HCT116 (cell line): Measurements from ENCODE around the gene DIDO1. TPM values are rescaled to one million over a fixed set of nuclear protein-coding genes. Genes with fewer than 3 reads are reported as not detected.

Experiments
- ATAC-seq: fragments of 200-7000 bp; cut with Tn5 transposase; 2 replicates; pipeline ENCODE4 v1.9.1; 2020; ENCODE audit warnings: mild to moderate bottlenecking, moderate library complexity
- BruUV-seq: library from RNA; stranded (reverse); fragments of 400-500 nt; replicated peaks from 2 replicates; lab custom pipeline; 2021; lab: Mats Ljungman, UMichigan
- CTCF ChIA-PET: fragments of 300-600 bp; sonication (Branson Sonifier 250); formaldehyde crosslinking; loops from one replicate; lab custom pipeline; 2021; ENCODE audit warnings: antibody characterized with exemption; lab: Charles Lee
- POLR2A ChIA-PET: fragments of 300-600, 350-600 bp; sonication (Branson Sonifier 250); formaldehyde crosslinking; loops from one replicate; lab custom pipeline; 2021; ENCODE audit warnings: antibody characterized with exemption; lab: Charles Lee
- RAD21 ChIA-PET, 2 experiments: fragments of 300-600 bp; sonication (Branson Sonifier 250); formaldehyde crosslinking; loops; one replicate each; lab custom pipeline; 2023; ENCODE audit warnings: low total read pairs in 2 of 2; ENCODE audit not compliant: uncharacterized antibody in 2 of 2, unreplicated experiment in 2 of 2, low non-redundant PET in 1 of 2; lab: Charles Lee
- DNase-seq: peaks from one replicate; pipeline ENCODE4 v3.0.0-alpha.2; 2010; ENCODE audit warnings: low read depth, low spot score
- H2AFZ ChIP-seq: fragments of 200-600 bp; shearing (Covaris generic), sonication (generic); 2 replicates; pipeline ENCODE4 v1.6.1; 2017; ENCODE audit warnings: low read depth, mixed run types, mixed read lengths, antibody characterized with exemption, low read length; ENCODE audit not compliant: poor library complexity, severe bottlenecking
- H3K27ac ChIP-seq: 2 replicates; pipeline ENCODE4 v1.5.1; 2012; ENCODE audit warnings: low read depth, low read length
- H3K27me3 ChIP-seq: fragments of 200-600 bp; sonication (generic); 2 replicates; pipeline ENCODE4 v1.6.1; 2016; ENCODE audit warnings: mixed run types, low read length, mixed read lengths; ENCODE audit not compliant: insufficient read depth
- H3K36me3 ChIP-seq, 2 experiments: fragments of 200-500 bp in 1 of 2; fragments of 200-600 bp in 1 of 2; sonication (Bioruptor generic) in 1 of 2; sonication (generic) in 1 of 2; 2 replicates each; pipeline versions ENCODE4 v1.5.1 to v1.6.1; 2014 to 2016; ENCODE audit warnings: low read length in 2 of 2, inconsistent platforms in 1 of 2, mixed read lengths in 1 of 2, mixed run types in 1 of 2; ENCODE audit not compliant: insufficient read depth in 2 of 2, control insufficient read depth in 1 of 2
- H3K4me1 ChIP-seq, 2 experiments: fragments of 200-600 bp in 1 of 2; sonication (generic) in 1 of 2; 2 replicates each; pipeline versions ENCODE4 v1.5.1 to v1.6.1; 2012 to 2017; ENCODE audit warnings: low read length in 2 of 2, inconsistent platforms in 1 of 2, mild to moderate bottlenecking in 1 of 2, mixed read lengths in 1 of 2, mixed run types in 1 of 2, moderate library complexity in 1 of 2; ENCODE audit not compliant: insufficient read depth in 2 of 2, control insufficient read depth in 1 of 2
- H3K4me2 ChIP-seq: fragments of 200-600 bp; sonication (generic); 2 replicates; pipeline ENCODE4 v1.6.1; 2017; ENCODE audit warnings: mixed run types, low read length, mixed read lengths
- H3K4me3 ChIP-seq, 2 experiments: fragments of 200-600 bp in 1 of 2; sonication (generic) in 1 of 2; replicated peaks in 1 of 2; 2 replicates each; pipeline ENCODE4 v1.5.1; 2011 to 2016; ENCODE audit warnings: low read length in 2 of 2, control low read depth in 1 of 2, low read depth in 1 of 2, mild to moderate bottlenecking in 1 of 2, mixed read lengths in 1 of 2, mixed run types in 1 of 2
- H3K79me2 ChIP-seq: fragments of 200-600 bp; sonication (generic); 2 replicates; pipeline ENCODE4 v1.6.1; 2017; ENCODE audit warnings: mild to moderate bottlenecking, mixed run types, low read length, moderate library complexity, mixed read lengths; ENCODE audit not compliant: insufficient read depth
- H3K9ac ChIP-seq: fragments of 200-600 bp; sonication (generic); 2 replicates; pipeline ENCODE4 v1.6.1; 2016; ENCODE audit warnings: low read length, mixed read lengths
- H3K9me2 ChIP-seq: fragments of 200-600 bp; sonication (generic), shearing (Covaris generic); 2 replicates; pipeline ENCODE4 v1.6.1; 2017; ENCODE audit warnings: mixed run types, mild to moderate bottlenecking, moderate library complexity; ENCODE audit not compliant: insufficient read depth
- H3K9me3 ChIP-seq, 2 experiments: fragments of 200-500 bp in 1 of 2; fragments of 200-600 bp in 1 of 2; sonication (Bioruptor generic) in 1 of 2; sonication (generic) in 1 of 2; 2 replicates each; pipeline ENCODE4 v1.6.1; 2014 to 2017; ENCODE audit warnings: low read length in 2 of 2, mixed read lengths in 2 of 2, inconsistent platforms in 1 of 2, low read depth in 1 of 2, mild to moderate bottlenecking in 1 of 2, mixed run types in 1 of 2, moderate library complexity in 1 of 2; ENCODE audit not compliant: control insufficient read depth in 1 of 2, insufficient read depth in 1 of 2
- H4K20me1 ChIP-seq: fragments of 200-600 bp; sonication (generic), shearing (Covaris generic); 2 replicates; pipeline ENCODE4 v1.6.1; 2017; ENCODE audit warnings: mixed run types, mild to moderate bottlenecking, moderate library complexity; ENCODE audit not compliant: insufficient read depth
- CBX3 ChIP-seq: IDR thresholded peaks from 2 replicates; pipeline ENCODE4 v1.6.1; 2012; ENCODE audit warnings: low read depth
- CEBPB ChIP-seq: IDR thresholded peaks from 2 replicates; pipeline ENCODE4 v1.6.1; 2012; ENCODE audit warnings: low read depth
- EZH2 ChIP-seq: fragments of 200-600 bp; sonication (generic); IDR thresholded peaks from 2 replicates; pipeline ENCODE4 v1.6.1; 2017; ENCODE audit warnings: antibody characterized with exemption, mixed run types
- POLR2A ChIP-seq: IDR thresholded peaks from 2 replicates; pipeline ENCODE4 v1.7.0; 2011; ENCODE audit warnings: borderline replicate concordance; ENCODE audit not compliant: insufficient read depth, insufficient read length; ENCODE audit errors: extremely low read depth
- RAD21 ChIP-seq: IDR thresholded peaks from 2 replicates; pipeline ENCODE4 v1.6.1; 2012; ENCODE audit warnings: low read depth, mild to moderate bottlenecking
- ZNF274 ChIP-seq: fragments of 200-500 bp; sonication (Bioruptor generic); IDR thresholded peaks from 2 replicates; pipeline ENCODE4 v1.6.1; 2014; ENCODE audit warnings: mild to moderate bottlenecking, low read depth, low read length, inconsistent platforms
- intact Hi-C: fragments of 100-400 bp; cut with micrococcal nuclease; formaldehyde crosslinking; loops from 2 replicates; pipeline ENCODE4 v1.10.0; 2022
- total RNA-seq: library from RNA; stranded (reverse); gene quantifications from one replicate; pipeline ENCODE4 v1.2.1, GENCODE V29; 2021; ENCODE audit not compliant: unreplicated experiment
- TF ChIP-seq, protein P1 (sequence below), 3 experiments: fragments of 200-600 bp in 1 of 3; sonication (generic) in 1 of 3; IDR thresholded peaks in 2 of 3; conservative IDR thresholded peaks in 1 of 3; 2 replicates each; pipeline ENCODE4 v1.5.1; 2012 to 2017; ENCODE audit warnings: low read depth in 2 of 3, low read length in 2 of 3, antibody characterized with exemption in 1 of 3, borderline replicate concordance in 1 of 3, control low read depth in 1 of 3, mild to moderate bottlenecking in 1 of 3, mixed read lengths in 1 of 3, mixed run types in 1 of 3, moderate library complexity in 1 of 3; ENCODE audit not compliant: insufficient read depth in 1 of 3
- TF ChIP-seq, protein P2 (sequence below): IDR thresholded peaks from 2 replicates; pipeline ENCODE4 v1.6.1; 2011; ENCODE audit warnings: mild to moderate bottlenecking, low read length, moderate library complexity; ENCODE audit not compliant: insufficient replicate concordance; ENCODE audit errors: extremely low read depth

The DIDO1 gene
- total RNA-seq, 1 experiment from 2014 or later, result 41.4 TPM

DNA sequence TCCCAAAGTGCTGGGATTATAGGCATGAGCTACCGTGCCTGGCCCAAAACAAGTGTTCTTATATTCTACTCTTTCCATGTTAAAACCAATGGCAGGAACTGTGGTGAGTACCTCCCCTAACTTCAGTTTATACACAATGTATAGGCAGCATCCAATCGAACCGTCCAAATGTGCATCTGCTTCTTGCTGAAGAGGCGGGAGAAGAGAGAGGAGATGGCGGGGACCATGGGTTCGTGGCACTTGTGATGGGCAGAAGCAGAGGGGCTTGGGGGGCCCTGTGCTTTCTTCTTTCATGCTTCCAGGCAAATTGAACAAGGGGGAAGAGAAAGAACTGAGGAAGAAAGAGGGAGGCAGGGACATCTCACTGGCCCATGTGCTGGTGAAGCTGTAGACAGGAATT lies 53.4 kb downstream of the DIDO1 start (continued):
- TF ChIP-seq, protein P1, sequence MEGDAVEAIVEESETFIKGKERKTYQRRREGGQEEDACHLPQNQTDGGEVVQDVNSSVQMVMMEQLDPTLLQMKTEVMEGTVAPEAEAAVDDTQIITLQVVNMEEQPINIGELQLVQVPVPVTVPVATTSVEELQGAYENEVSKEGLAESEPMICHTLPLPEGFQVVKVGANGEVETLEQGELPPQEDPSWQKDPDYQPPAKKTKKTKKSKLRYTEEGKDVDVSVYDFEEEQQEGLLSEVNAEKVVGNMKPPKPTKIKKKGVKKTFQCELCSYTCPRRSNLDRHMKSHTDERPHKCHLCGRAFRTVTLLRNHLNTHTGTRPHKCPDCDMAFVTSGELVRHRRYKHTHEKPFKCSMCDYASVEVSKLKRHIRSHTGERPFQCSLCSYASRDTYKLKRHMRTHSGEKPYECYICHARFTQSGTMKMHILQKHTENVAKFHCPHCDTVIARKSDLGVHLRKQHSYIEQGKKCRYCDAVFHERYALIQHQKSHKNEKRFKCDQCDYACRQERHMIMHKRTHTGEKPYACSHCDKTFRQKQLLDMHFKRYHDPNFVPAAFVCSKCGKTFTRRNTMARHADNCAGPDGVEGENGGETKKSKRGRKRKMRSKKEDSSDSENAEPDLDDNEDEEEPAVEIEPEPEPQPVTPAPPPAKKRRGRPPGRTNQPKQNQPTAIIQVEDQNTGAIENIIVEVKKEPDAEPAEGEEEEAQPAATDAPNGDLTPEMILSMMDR (IDR thresholded peaks at IDR 0.05 in 2 of 3, conservative IDR thresholded peaks at IDR 0.05 in 1 of 3; ENCODE audit: borderline replicate concordance in 1 of 3, insufficient read depth in 1 of 3, low read depth in 2 of 3, low read length in 2 of 3), result no peak
- TF ChIP-seq, protein P2, sequence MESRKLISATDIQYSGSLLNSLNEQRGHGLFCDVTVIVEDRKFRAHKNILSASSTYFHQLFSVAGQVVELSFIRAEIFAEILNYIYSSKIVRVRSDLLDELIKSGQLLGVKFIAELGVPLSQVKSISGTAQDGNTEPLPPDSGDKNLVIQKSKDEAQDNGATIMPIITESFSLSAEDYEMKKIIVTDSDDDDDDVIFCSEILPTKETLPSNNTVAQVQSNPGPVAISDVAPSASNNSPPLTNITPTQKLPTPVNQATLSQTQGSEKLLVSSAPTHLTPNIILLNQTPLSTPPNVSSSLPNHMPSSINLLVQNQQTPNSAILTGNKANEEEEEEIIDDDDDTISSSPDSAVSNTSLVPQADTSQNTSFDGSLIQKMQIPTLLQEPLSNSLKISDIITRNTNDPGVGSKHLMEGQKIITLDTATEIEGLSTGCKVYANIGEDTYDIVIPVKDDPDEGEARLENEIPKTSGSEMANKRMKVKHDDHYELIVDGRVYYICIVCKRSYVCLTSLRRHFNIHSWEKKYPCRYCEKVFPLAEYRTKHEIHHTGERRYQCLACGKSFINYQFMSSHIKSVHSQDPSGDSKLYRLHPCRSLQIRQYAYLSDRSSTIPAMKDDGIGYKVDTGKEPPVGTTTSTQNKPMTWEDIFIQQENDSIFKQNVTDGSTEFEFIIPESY, result no peak
- no peak for TF ChIP-seq ZNF274
- no peak for TF ChIP-seq CEBPB
- no peak for TF ChIP-seq POLR2A
- TF ChIP-seq EZH2, result no peak

DNA sequence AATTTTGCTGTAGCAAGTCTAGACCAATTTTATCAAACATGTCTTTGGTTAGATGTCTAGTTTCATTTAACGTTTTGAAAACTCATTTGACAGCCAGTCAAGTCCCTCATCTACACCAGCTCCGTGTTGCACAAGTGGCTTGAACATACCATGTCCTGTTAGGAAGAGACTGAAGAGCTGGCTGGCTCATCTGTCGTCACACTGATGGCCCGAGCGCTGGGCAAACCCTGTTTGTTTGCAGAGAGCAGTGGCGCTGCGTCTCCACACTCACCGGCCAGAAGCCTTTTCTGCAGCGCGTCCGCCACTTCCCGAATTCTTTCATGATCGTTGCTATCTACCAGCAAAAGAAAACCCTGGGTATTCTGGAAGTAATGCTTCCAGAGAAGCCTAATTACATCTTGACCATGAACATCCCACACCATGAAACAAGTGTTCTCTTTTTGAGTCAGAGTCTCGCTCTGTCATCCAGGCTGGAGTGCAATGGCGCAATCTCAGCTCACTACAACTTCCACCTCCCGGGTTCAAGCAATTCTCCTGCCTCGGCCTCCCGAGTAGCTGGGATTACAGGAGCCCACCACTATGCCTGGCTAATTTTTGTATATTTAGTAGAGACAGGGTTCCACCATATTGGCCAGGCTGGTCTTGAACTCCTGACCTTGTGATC lies 54.0 kb downstream of the DIDO1 start:
- intact Hi-C loops, result no loop called here
- Histone ChIP-seq H4K20me1 (no peaks in the 10 kb centered on the region), H3K36me3 (no peaks in the 10 kb centered on the region), H3K4me3 (no peak overlapping the region), H3K79me2 (no peaks in the 10 kb centered on the region), H3K4me2 (no peak overlapping the region), H2AFZ (no peak overlapping the region), H3K9me2 (no peaks in the 10 kb centered on the region), H3K4me1 (peaks cover 13 to 26% of the 10 kb centered on the region in 2 experiments), H3K27me3 (no peaks in the 10 kb centered on the region), H3K9me3 (no peaks in the 10 kb centered on the region; a peak in 1 of 4 replicates), H3K9ac (no peak overlapping the region), H3K27ac (no peak overlapping the region)
- no TSS peak for BruUV-seq
- ChIA-PET POLR2A (no interaction called here), RAD21 (no interaction called here), CTCF (interaction anchor here (1.0 to 2.3 kb wide), 2 partner anchors 10 to 49 kb away, joined by 3 to 7 read pairs; partner anchors contain the start of gene TCFL5)
- DNase-seq (no peak), ATAC-seq (no peak)
- TF ChIP-seq CBX3 (no peak), RAD21 (no peak), EZH2 (no peak)
